Colonic mucosa (tissue), 4 donors: ENCODE results near the gene ZNF121. TPM values are rescaled to one million over a fixed set of nuclear protein-coding genes. Genes with fewer than 3 reads are reported as not detected.
"Not testable (repeated sequence)": the region's sequence is repeated elsewhere in the genome, so short reads cannot be mapped to it uniquely, and the experiment has no call there.

ENCODE experiments used
- DNase-seq: peaks from one replicate; pipeline ENCODE4 v3.0.0-alpha.2; 2020
- H3K27ac ChIP-seq: fragments of 200-600 bp; one replicate; pipeline ENCODE4 v1.8.0; 2021
- H3K27me3 ChIP-seq: fragments of 200-600 bp; one replicate; pipeline ENCODE4 v1.8.0; 2021
- H3K36me3 ChIP-seq: fragments of 200-600 bp; one replicate; pipeline ENCODE4 v1.8.0; 2021
- H3K4me1 ChIP-seq: fragments of 200-600 bp; one replicate; pipeline ENCODE4 v1.8.0; 2021; ENCODE audit warnings: mild to moderate bottlenecking
- H3K4me3 ChIP-seq: fragments of 200-600 bp; one replicate; pipeline ENCODE4 v1.8.0; 2021
- H3K9ac ChIP-seq, 2 donors: one replicate each; pipeline ENCODE4 v1.7.0; 2013; ENCODE audit warnings: control low read depth in 2 of 2, low read depth in 2 of 2, low read length in 2 of 2
- H3K9me3 ChIP-seq: fragments of 200-600 bp; one replicate; pipeline ENCODE4 v1.8.0; 2021
- CTCF ChIP-seq: fragments of 200-600 bp; IDR thresholded peaks from one replicate; pipeline ENCODE4 v1.8.0; 2022; ENCODE audit warnings: antibody characterized with exemption, mild to moderate bottlenecking
- intact Hi-C: fragments of 100-400 bp; cut with DNase I; formaldehyde crosslinking; loops from one replicate; pipeline ENCODE4 v1.14.1; 2022
- total RNA-seq, 2 donors: library from RNA; stranded (reverse); fragmentation: NEBNext Ultra II Directional in 1 of 2; extraction: Animal tissue kit (Norgen Biotek cat#: 25700) in 1 of 2; gene quantifications; one replicate each; pipeline ENCODE4 v1.2.1, GENCODE V29; 2021
- donor health status: healthy.
- donor health status: DM: no; HTN: no; CAD: no.
- donor health status: DM: no; HTN: no; CAD: no.

ZNF121 gene
- total RNA-seq, 2 donors from 2014 or later = 18.3 to 24.3 TPM

DNA sequence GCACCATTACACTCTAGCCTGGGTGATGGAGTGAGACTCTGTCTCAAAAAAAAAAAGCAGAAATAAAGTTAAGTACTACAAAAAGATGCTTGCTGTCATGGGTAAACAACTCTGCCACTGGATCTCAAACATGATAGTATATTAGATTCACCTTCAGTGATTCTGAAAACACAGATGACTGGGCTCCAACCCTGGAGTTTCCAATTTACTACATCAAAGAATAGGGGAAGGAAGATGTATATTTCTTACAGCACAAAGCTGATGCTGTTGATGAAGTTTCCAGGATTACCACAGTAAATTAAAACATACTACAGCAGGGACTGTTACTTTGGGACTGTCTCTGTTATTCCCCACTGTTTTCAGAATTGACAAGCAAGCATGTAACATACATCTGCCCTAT, 31.5 kb upstream of the ZNF121 start:
- TF ChIP-seq CTCF = no peak
- peaks cover 46% of the 10 kb centered on the region for H3K36me3 ChIP-seq
- intact Hi-C loops = no loop called here

GRCh38 chr19:9610484-9611113, 26.3 kb upstream of the ZNF121 start:
- H3K4me1 ChIP-seq = no peaks in the 10 kb centered on the region
- H3K27me3 ChIP-seq = no peaks in the 10 kb centered on the region
- no peak overlapping the region for H3K27ac ChIP-seq
- H3K9me3 ChIP-seq = peaks cover 5% of the 10 kb centered on the region
- peaks cover 38% of the 10 kb centered on the region for H3K36me3 ChIP-seq
- no peak overlapping the region for H3K9ac ChIP-seq
- TF ChIP-seq CTCF = no peak
- H3K4me3 ChIP-seq = no peak overlapping the region
- intact Hi-C loops = no loop called here
- DNase-seq = no peak

More for the DNA sequence above, 31.5 kb upstream of the ZNF121 start:
- Histone ChIP-seq H3K4me1 (no peaks in the 10 kb centered on the region), H3K27ac (no peak overlapping the region), H3K9ac (no peak overlapping the region), H3K9me3 (peaks cover 5% of the 10 kb centered on the region), H3K27me3 (no peaks in the 10 kb centered on the region), H3K4me3 (no peak overlapping the region)
- DNase-seq = no peak

DNA sequence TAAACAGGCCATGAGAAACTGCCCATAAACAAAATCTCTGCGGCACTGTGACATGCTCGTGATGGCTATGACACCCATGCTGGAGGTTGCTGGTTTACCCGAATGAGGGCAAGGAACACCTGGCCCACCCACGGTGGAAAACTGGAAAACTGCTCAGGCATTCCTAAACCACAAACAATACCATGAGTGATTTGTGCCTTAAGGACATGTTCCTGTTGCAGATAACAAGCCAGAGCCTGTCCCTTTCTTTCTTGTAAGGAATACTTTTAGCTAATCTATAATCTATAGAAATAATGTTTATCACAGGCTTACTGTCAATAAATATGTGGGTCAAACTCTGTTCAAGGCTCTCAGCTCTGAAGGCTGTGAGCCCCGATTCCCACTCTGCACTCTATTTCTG, 24.6 kb upstream of the ZNF121 start:
- Histone ChIP-seq H3K4me3 (no peak overlapping the region), H3K36me3 (peaks cover 33% of the 10 kb centered on the region), H3K27me3 (no peaks in the 10 kb centered on the region), H3K27ac (no peak overlapping the region), H3K4me1 (no peaks in the 10 kb centered on the region), H3K9me3 (peaks cover 5% of the 10 kb centered on the region), H3K9ac (no peak overlapping the region)
- DNase-seq = no peak
- intact Hi-C loops = no loop called here
- no peak for TF ChIP-seq CTCF

GRCh38 chr19:9597027-9597426, 12.7 kb upstream of the ZNF121 start:
- H3K36me3 ChIP-seq = no peaks in the 10 kb centered on the region
- H3K9me3 ChIP-seq = no peaks in the 10 kb centered on the region
- DNase-seq = no peak
- H3K27ac ChIP-seq = no peak overlapping the region
- H3K9ac ChIP-seq = no peak overlapping the region
- no peak for TF ChIP-seq CTCF
- no peaks in the 10 kb centered on the region for H3K27me3 ChIP-seq
- intact Hi-C loops = no loop called here
- H3K4me1 ChIP-seq = no peaks in the 10 kb centered on the region
- no peak overlapping the region for H3K4me3 ChIP-seq

DNA sequence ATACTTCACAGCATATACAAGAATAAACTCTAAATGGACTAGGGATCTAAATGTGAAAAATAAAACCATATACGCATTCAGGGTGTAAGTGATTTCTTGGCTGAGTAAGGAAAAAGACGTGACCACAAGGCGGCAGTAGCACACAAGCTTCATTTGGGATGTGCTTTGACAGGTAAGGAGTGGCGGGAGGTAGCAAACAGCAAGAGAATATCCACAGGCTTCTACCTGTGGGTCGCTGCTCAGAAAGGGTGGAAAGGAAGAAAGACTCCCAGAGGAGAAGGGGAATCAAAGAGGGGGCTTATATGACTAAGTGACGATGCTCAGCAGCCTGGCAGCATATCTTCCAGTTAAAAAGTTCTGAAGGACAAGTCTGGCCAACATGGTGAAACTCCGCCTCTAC, 2.5 kb upstream of the ZNF121 start:
- Histone ChIP-seq H3K9ac (no peak overlapping the region), H3K9me3 (no peaks in the 10 kb centered on the region), H3K4me3 (no peak overlapping the region), H3K27me3 (no peaks in the 10 kb centered on the region), H3K36me3 (no peaks in the 10 kb centered on the region), H3K27ac (no peak overlapping the region), H3K4me1 (no peaks in the 10 kb centered on the region)
- intact Hi-C loops = no loop called here
- TF ChIP-seq CTCF = peak; percentile 48
- DNase-seq = peak; percentile 86

DNA sequence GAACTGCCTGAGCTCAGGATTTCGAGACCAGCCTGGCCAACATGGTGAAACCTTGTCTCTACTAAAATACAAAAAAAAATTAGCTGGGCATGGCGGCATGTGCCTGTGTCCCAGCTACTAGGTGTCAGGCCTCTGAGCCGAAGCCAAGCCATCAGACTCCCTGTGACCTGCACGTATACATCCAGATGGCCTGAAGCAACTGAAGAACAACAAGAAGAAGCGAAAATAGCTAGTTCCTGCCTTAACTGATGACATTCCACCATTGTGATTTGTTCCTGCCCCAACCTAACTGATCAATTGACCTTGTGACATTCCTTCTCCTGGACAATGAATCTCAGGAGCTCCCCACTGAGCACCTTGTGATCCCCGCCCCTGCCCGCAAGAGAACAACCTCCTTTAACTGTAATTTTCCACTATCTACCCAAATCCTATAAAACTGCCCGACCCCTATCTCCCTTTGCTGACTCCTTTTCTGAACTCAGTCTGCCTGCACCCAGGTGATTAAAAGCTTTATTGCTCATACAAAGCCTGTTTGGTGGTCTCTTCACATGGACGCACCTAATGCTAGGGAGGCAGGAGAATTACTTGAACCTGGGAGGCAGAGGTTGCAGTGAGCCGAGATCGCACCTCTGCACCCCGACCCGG, 2.1 kb downstream of the ZNF121 start:
- not testable (repeated sequence) for H3K9ac ChIP-seq, H3K4me1 ChIP-seq, H3K27me3 ChIP-seq, H3K4me3 ChIP-seq, DNase-seq, H3K27ac ChIP-seq, H3K36me3 ChIP-seq, H3K9me3 ChIP-seq
- intact Hi-C loops = loop anchor here (5.0 kb wide), 1 partner anchor 270 kb away; no protein-coding TSS in a partner anchor
